GM12891 (cell line): Measurements from ENCODE around the gene TEX2.
"Not testable (repeated sequence)": the region's sequence is repeated elsewhere in the genome, so short reads cannot be mapped to it uniquely, and the experiment has no call there.

Experiments used
- DNase-seq: peaks from one replicate; pipeline ENCODE4 v3.0.0; 2011; ENCODE audit warnings: low spot score; ENCODE audit not compliant: insufficient read length
- FAIRE-seq: peaks from 2 replicates; lab custom pipeline; 2011; peaks lifted over from hg19 to GRCh38; lab: Jason Lieb, UNC
- PAX5 ChIP-seq: IDR thresholded peaks from 2 replicates; pipeline ENCODE4 v1.6.1; 2011; ENCODE audit warnings: low read length, moderate library complexity, mild to moderate bottlenecking; ENCODE audit not compliant: insufficient read depth, severe bottlenecking
- POLR2A ChIP-seq: IDR thresholded peaks from 2 replicates; pipeline ENCODE4 v1.6.1; 2011; ENCODE audit warnings: low read depth, low read length, control low read depth
- POLR2AphosphoS5 ChIP-seq: IDR thresholded peaks from 2 replicates; pipeline ENCODE4 v1.6.1; 2011; ENCODE audit warnings: low read depth, low read length, control low read depth
- POU2F2 ChIP-seq: IDR thresholded peaks from 2 replicates; pipeline ENCODE4 v1.6.1; 2011; ENCODE audit warnings: low read depth, mild to moderate bottlenecking, control low read depth, low read length, moderate library complexity
- SPI1 ChIP-seq: IDR thresholded peaks from 2 replicates; pipeline ENCODE4 v1.6.1; 2011; ENCODE audit warnings: low read depth, low read length, control low read depth
- TAF1 ChIP-seq: IDR thresholded peaks from 2 replicates; pipeline ENCODE4 v1.6.1; 2011; ENCODE audit warnings: low read depth, low read length, control low read depth

Gene TEX2

GRCh38 chr17:64128787-64129514 is 134.1 kb downstream of the TEX2 start:
- DNase-seq (no peak), FAIRE-seq (no peak)
- TF ChIP-seq PAX5: no peak
- TF ChIP-seq SPI1: no peak
- no peak for TF ChIP-seq TAF1
- TF ChIP-seq POLR2A: no peak

- DNase-seq: no peak
- FAIRE-seq: no peak
- TF ChIP-seq TAF1: no peak
- TF ChIP-seq POLR2A: no peak
- TF ChIP-seq POLR2AphosphoS5: no peak
- TF ChIP-seq PAX5: no peak
- no peak for TF ChIP-seq POU2F2
- TF ChIP-seq SPI1: no peak
These were observed 136.1 kb downstream of the TEX2 start for GRCh38 chr17:64126918-64127317.

- TF ChIP-seq SPI1 (no peak), TAF1 (no peak), POU2F2 (no peak), PAX5 (no peak), POLR2A (no peak), POLR2AphosphoS5 (no peak)
- no peak for FAIRE-seq
- DNase-seq: no peak
These were observed 137.1 kb downstream of the TEX2 start for GRCh38 chr17:64125937-64126336.

GRCh38 chr17:64124609-64125008 is 138.5 kb downstream of the TEX2 start:
- FAIRE-seq: no peak

GRCh38 chr17:64123114-64123513 is 139.9 kb downstream of the TEX2 start:
- FAIRE-seq: no peak

More at GRCh38 chr17:64124609-64125008, 138.5 kb downstream of the TEX2 start:
- DNase-seq: no peak
- TF ChIP-seq TAF1 (no peak), POU2F2 (no peak), SPI1 (no peak), POLR2AphosphoS5 (no peak), PAX5 (no peak), POLR2A (no peak)

GRCh38 chr17:64120972-64121786 is 141.9 kb downstream of the TEX2 start:
- FAIRE-seq: peak; percentile 63
- DNase-seq: not testable (repeated sequence)
- peak; percentile 69 for TF ChIP-seq SPI1

More at GRCh38 chr17:64123114-64123513, 139.9 kb downstream of the TEX2 start:
- TF ChIP-seq SPI1: peak; percentile 72
- TF ChIP-seq POLR2AphosphoS5: no peak
- no peak for DNase-seq

GRCh38 chr17:64120159-64120810 is 142.8 kb downstream of the TEX2 start:
- no peak for FAIRE-seq
- DNase-seq: no peak
- no peak for TF ChIP-seq PAX5
- no peak for TF ChIP-seq POLR2AphosphoS5
- TF ChIP-seq TAF1: no peak
- TF ChIP-seq SPI1: no peak
- TF ChIP-seq POU2F2: no peak
- TF ChIP-seq POLR2A: no peak

GRCh38 chr17:64117981-64118979 is 144.8 kb downstream of the TEX2 start:
- no peak for DNase-seq

More at GRCh38 chr17:64117981-64118979, 144.8 kb downstream of the TEX2 start:
- no peak for FAIRE-seq
- TF ChIP-seq POU2F2 (no peak), SPI1 (peak; percentile 20; the same call in 1 of the 2 replicates), TAF1 (no peak)
